A549 (cell line): Measurements from ENCODE around the gene NKIRAS2. TPM values are rescaled to one million over a fixed set of nuclear protein-coding genes. Genes with fewer than 3 reads are reported as not detected.

Experiments used
- ATAC-seq, 2 experiments: fragments of 200-7000 bp in 1 of 2; fragments of >200 bp in 1 of 2; cut with Nextera tagmentation in 1 of 2; cut with Tn5 transposase in 1 of 2; 3 replicates each; pipeline versions ENCODE4 v1.8.0 to v1.9.1; 2018 to 2020; ENCODE audit warnings: mild to moderate bottlenecking in 1 of 2, moderate library complexity in 1 of 2
- CTCF ChIA-PET: fragments of 300-600 bp; sonication (Branson Sonifier 250); formaldehyde crosslinking; extraction: SDS; loops from one replicate; lab custom pipeline; 2021; ENCODE audit warnings: antibody characterized with exemption, inconsistent platforms; lab: Yijun Ruan, JAX
- POLR2A ChIA-PET: fragments of 350-600 bp; formaldehyde crosslinking; extraction: SDS; loops from one replicate; lab custom pipeline; 2021; ENCODE audit warnings: antibody characterized with exemption, inconsistent platforms; lab: Yijun Ruan, JAX
- DNase-seq, 2 experiments: peaks; one replicate each; pipeline versions ENCODE4 v3.0.0 to v3.0.0-alpha.2; 2011 to 2016; ENCODE audit warnings: low read depth in 1 of 2, low spot score in 1 of 2
- FAIRE-seq: peaks from 2 replicates; lab custom pipeline; 2011; peaks lifted over from hg19 to GRCh38; lab: Jason Lieb, UNC
- H3K27ac ChIP-seq, 2 experiments: fragments of >200 bp; sonication (Bioruptor Twin); formaldehyde crosslinking; 3 replicates each; pipeline ENCODE4 v1.5.1; 2016 to 2017
- H3K4me1 ChIP-seq: fragments of >200 bp; sonication (Bioruptor Twin); formaldehyde crosslinking; 3 replicates; pipeline ENCODE4 v1.6.1; 2016
- H3K4me2 ChIP-seq: fragments of >200 bp; sonication (Bioruptor Twin); formaldehyde crosslinking; 3 replicates; pipeline ENCODE4 v1.6.1; 2016
- H3K4me3 ChIP-seq: fragments of >200 bp; sonication (Bioruptor Twin); formaldehyde crosslinking; 3 replicates; pipeline ENCODE4 v1.5.1; 2016
- H3K9me3 ChIP-seq: fragments of >200 bp; sonication (Bioruptor Twin); formaldehyde crosslinking; 3 replicates; pipeline ENCODE4 v1.6.1; 2016
- ATOH8 ChIP-seq: fragments of 250-450 bp; sonication (Bioruptor Pico); IDR thresholded peaks from 2 replicates; pipeline ENCODE4 v1.5.0; 2020; ENCODE audit warnings: low read depth, mild to moderate bottlenecking, moderate library complexity
- CBX2 ChIP-seq: fragments of 200-600 bp; sonication (generic); IDR thresholded peaks from 2 replicates; pipeline ENCODE4 v1.6.1; 2016; ENCODE audit warnings: low read depth, mild to moderate bottlenecking, borderline replicate concordance
- CBX8 ChIP-seq: fragments of 200-600 bp; sonication (generic); IDR thresholded peaks from 2 replicates; pipeline ENCODE4 v1.6.1; 2016
- CTCF ChIP-seq: fragments of >200 bp; sonication (Bioruptor Twin); formaldehyde crosslinking; IDR thresholded peaks from 3 replicates; pipeline ENCODE4 v1.5.1; 2016
- ESRRA ChIP-seq: fragments of 150-350 bp; IDR thresholded peaks from 2 replicates; pipeline ENCODE4 v1.6.1; 2014; ENCODE audit warnings: mild to moderate bottlenecking, low read length, borderline replicate concordance
- FOSB ChIP-seq: fragments of 250-450 bp; sonication (Bioruptor Pico); IDR thresholded peaks from 2 replicates; pipeline ENCODE4 v1.5.0; 2020; ENCODE audit warnings: mild to moderate bottlenecking, moderate library complexity
- FOSL2 ChIP-seq, 2 experiments: fragments of 450-650 bp in 1 of 2; fragments of >200 bp in 1 of 2; sonication (Bioruptor Twin) in 1 of 2; formaldehyde crosslinking; IDR thresholded peaks; 2 replicates each; pipeline versions ENCODE4 v1.5.0 to v1.6.1; 2016 to 2020; ENCODE audit warnings: mild to moderate bottlenecking in 1 of 2, moderate library complexity in 1 of 2
- FOXS1 ChIP-seq: fragments of 250-450 bp; sonication (Bioruptor Pico); IDR thresholded peaks from 2 replicates; pipeline ENCODE4 v1.5.0; 2020; ENCODE audit warnings: mild to moderate bottlenecking, moderate library complexity
- HES2 ChIP-seq: fragments of >200 bp; sonication (Bioruptor Twin); formaldehyde crosslinking; IDR thresholded peaks from 2 replicates; pipeline ENCODE4 v1.6.1; 2016
- HMGXB4 ChIP-seq: fragments of 250-450 bp; sonication (Bioruptor Pico); IDR thresholded peaks from 2 replicates; pipeline ENCODE4 v1.5.0; 2021; ENCODE audit warnings: mild to moderate bottlenecking, moderate library complexity, borderline replicate concordance
- HOXA7 ChIP-seq: fragments of 250-450 bp; sonication (Bioruptor Pico); IDR thresholded peaks from 2 replicates; pipeline ENCODE4 v1.5.0; 2020; ENCODE audit warnings: mild to moderate bottlenecking, moderate library complexity
- HOXB13 ChIP-seq: fragments of 250-450 bp; sonication (Bioruptor Pico); IDR thresholded peaks from 2 replicates; pipeline ENCODE4 v1.5.0; 2020; ENCODE audit warnings: low read depth, mild to moderate bottlenecking, moderate library complexity
- HOXB5 ChIP-seq: fragments of 250-450 bp; sonication (Bioruptor Pico); IDR thresholded peaks from 2 replicates; pipeline ENCODE4 v1.5.0; 2020; ENCODE audit warnings: mild to moderate bottlenecking, moderate library complexity
- KDM1A ChIP-seq: fragments of 200-600 bp; sonication (generic); IDR thresholded peaks from 2 replicates; pipeline ENCODE4 v1.6.1; 2016; ENCODE audit warnings: low read depth, mild to moderate bottlenecking
- MAX ChIP-seq: IDR thresholded peaks from 2 replicates; pipeline ENCODE4 v1.6.1; 2012
- MAZ ChIP-seq: fragments of 150-350 bp; IDR thresholded peaks from 2 replicates; pipeline ENCODE4 v1.6.1; 2014; ENCODE audit warnings: antibody characterized with exemption, low read depth, low read length, borderline replicate concordance
- ZFP36 ChIP-seq: fragments of 450-650 bp; IDR thresholded peaks from 2 replicates; pipeline ENCODE4 v1.6.1; 2014; ENCODE audit warnings: borderline replicate concordance; ENCODE audit not compliant: partially characterized antibody
- WGBS: methylation state at CpG from one replicate; pipeline ENCODE4 v1.1.6; 2017; ENCODE audit errors: missing lambda C conversion rate; 5-methylcytosine and 5-hydroxymethylcytosine counted together
- polyA plus RNA-seq, 4 experiments: library from polyadenylated mRNA; depleted of rRNA in 3 of 4; stranded (reverse); fragments of >200 nt; fragmentation: RNase III in 1 of 4; extraction: RNeasy Plus Mini Kit Qiagen cat#74134 plus additional on column Dnase treatment in 1 of 4; gene quantifications; 2 replicates in 3 of 4; 3 replicates in 1 of 4; pipeline ENCODE4 v1.2.3, GENCODE V29; 2011 to 2017

Gene NKIRAS2
- polyA plus RNA-seq, 2 of the 4 experiments (the other 2 are of a cell fraction): 48.0 to 52.2 TPM

GRCh38 chr17:41982026-41982760 lies 37.7 kb upstream of the NKIRAS2 start:
- H3K27ac ChIP-seq: no peak overlapping the region
- H3K4me2 ChIP-seq: no peak overlapping the region
- TF ChIP-seq FOSL2 (IDR thresholded peaks at IDR 0.05) (no peak), FOSL2 (CRISPR knock-in tag; IDR thresholded peaks at IDR 0.05) (peak; percentile 8; the same call in 1 of the 2 replicates), MAX (no peak)
- ChIA-PET CTCF (interaction anchor here (0.6 to 29.5 kb wide), 9 partner anchors 9 to 244 kb away, joined by 3 to 378 read pairs (median 5); partner anchors contain the start of genes DNAJC7 and NKIRAS2), POLR2A (no interaction called here)
- no peak overlapping the region for H3K4me3 ChIP-seq
- DNase-seq: no peak
- no peaks in the 10 kb centered on the region for H3K9me3 ChIP-seq
- WGBS: 88% methylated on average over 14 of the region's 14 CpGs
- no peak for FAIRE-seq
- no peaks in the 10 kb centered on the region for H3K4me1 ChIP-seq
- ATAC-seq: no peak; a peak in 1 of 6 replicates

- no peak for TF ChIP-seq HOXA7 (CRISPR knock-in tag)
- no peak for TF ChIP-seq KDM1A
- TF ChIP-seq MAZ: no peak
- no peak for TF ChIP-seq ZFP36
- no peak for TF ChIP-seq MAX
- no peak for TF ChIP-seq CBX2
- TF ChIP-seq ESRRA: no peak
- Histone ChIP-seq H3K4me1 (peaks cover 16% of the 10 kb centered on the region), H3K9me3 (no peaks in the 10 kb centered on the region), H3K4me3 (no peak overlapping the region), H3K27ac (no peak overlapping the region), H3K4me2 (no peak overlapping the region)
- ATAC-seq: no peak
- ChIA-PET POLR2A (no interaction called here), CTCF (interaction anchor here (0.6 to 1.9 kb wide), 7 partner anchors 11 to 182 kb away, joined by 3 to 13 read pairs (median 4); partner anchors contain the start of genes NKIRAS2 and ODAD4)
- no peak for FAIRE-seq
- 98% methylated on average over 8 of the region's 8 CpGs for WGBS
- DNase-seq: no peak
These were observed 35.4 kb upstream of the NKIRAS2 start for GRCh38 chr17:41984454-41984853.

- ChIA-PET POLR2A (no interaction called here), CTCF (interaction anchor here (0.8 to 2.4 kb wide), 5 partner anchors 9 to 248 kb away, joined by 3 to 8 read pairs (median 3); no protein-coding TSS in a partner anchor)
- Histone ChIP-seq H3K9me3 (no peaks in the 10 kb centered on the region), H3K4me2 (no peak overlapping the region), H3K27ac (no peak overlapping the region), H3K4me3 (no peak overlapping the region), H3K4me1 (peaks cover 31% of the 10 kb centered on the region)
- DNase-seq (no peak), ATAC-seq (no peak), FAIRE-seq (no peak)
- no peak for TF ChIP-seq KDM1A
- TF ChIP-seq CBX8: no peak
- no peak for TF ChIP-seq HOXB5 (CRISPR knock-in tag)
- no peak for TF ChIP-seq FOSB (CRISPR knock-in tag)
- TF ChIP-seq HES2: no peak
- no peak for TF ChIP-seq HMGXB4
- no peak for TF ChIP-seq ATOH8
- TF ChIP-seq FOXS1 (CRISPR knock-in tag): no peak
- no peak for TF ChIP-seq HOXB13
- TF ChIP-seq CTCF: no peak
- 87% methylated on average over 8 of the region's 8 CpGs for WGBS
These were observed 34.0 kb upstream of the NKIRAS2 start for GRCh38 chr17:41985919-41986318.
